Parathyroid adenoma (tissue), 2 donors: ENCODE results near the gene CTSD.

Source experiments
- H2AFZ ChIP-seq: fragments of 300-600 bp; sonication (generic); one replicate; pipeline ENCODE4 v1.7.0; 2017; ENCODE audit warnings: antibody characterized with exemption, mild to moderate bottlenecking
- H3K27ac ChIP-seq: fragments of 300-600 bp; sonication (generic); one replicate; pipeline ENCODE4 v1.7.0; 2017
- H3K27me3 ChIP-seq: fragments of 300-600 bp; sonication (generic); one replicate; pipeline ENCODE4 v1.7.0; 2017; ENCODE audit warnings: low read length; ENCODE audit not compliant: control insufficient read depth, insufficient read depth
- H3K36me3 ChIP-seq: fragments of 300-600 bp; sonication (generic); one replicate; pipeline ENCODE4 v1.7.0; 2017; ENCODE audit warnings: low read length; ENCODE audit not compliant: control insufficient read depth, insufficient read depth
- H3K4me1 ChIP-seq: fragments of 300-600 bp; sonication (generic); one replicate; pipeline ENCODE4 v1.7.0; 2017; ENCODE audit warnings: control low read depth
- H3K4me2 ChIP-seq: fragments of 300-600 bp; sonication (generic); one replicate; pipeline ENCODE4 v1.7.0; 2017; ENCODE audit warnings: low read length
- H3K4me3 ChIP-seq: fragments of 300-600 bp; sonication (generic); one replicate; pipeline ENCODE4 v1.7.0; 2017; ENCODE audit warnings: low read depth, low read length
- H3K79me2 ChIP-seq: fragments of 300-600 bp; sonication (generic); one replicate; pipeline ENCODE4 v1.7.0; 2017; ENCODE audit warnings: control low read depth
- H3K9ac ChIP-seq: fragments of 300-600 bp; sonication (generic); one replicate; pipeline ENCODE4 v1.7.0; 2017; ENCODE audit warnings: mild to moderate bottlenecking
- H3K9me3 ChIP-seq: fragments of 300-600 bp; sonication (generic); one replicate; pipeline ENCODE4 v1.7.0; 2017; ENCODE audit warnings: low read length; ENCODE audit not compliant: control insufficient read depth
- CTCF ChIP-seq: fragments of 300-600 bp; sonication (generic); IDR thresholded peaks from one replicate; pipeline ENCODE4 v1.7.0; 2017; ENCODE audit warnings: antibody characterized with exemption, mild to moderate bottlenecking
- donor health status: primary hyperparathyroidism.

CTSD gene

GRCh38 chr11:1768141-1768469 is 4.4 kb upstream of the CTSD start:
- TF ChIP-seq CTCF = no peak
- Histone ChIP-seq H3K9ac (no peak overlapping the region), H3K9me3 (no peaks in the 10 kb centered on the region), H2AFZ (no peak overlapping the region), H3K4me3 (no peak overlapping the region), H3K27ac (no peak overlapping the region), H3K79me2 (no peaks in the 10 kb centered on the region), H3K36me3 (no peaks in the 10 kb centered on the region), H3K4me2 (no peak overlapping the region), H3K27me3 (no peaks in the 10 kb centered on the region), H3K4me1 (no peaks in the 10 kb centered on the region)

- Histone ChIP-seq H3K79me2 (no peaks in the 10 kb centered on the region), H3K4me1 (no peaks in the 10 kb centered on the region), H3K9me3 (no peaks in the 10 kb centered on the region), H3K36me3 (no peaks in the 10 kb centered on the region), H3K27ac (no peak overlapping the region), H3K4me3 (no peak overlapping the region), H2AFZ (no peak overlapping the region), H3K27me3 (no peaks in the 10 kb centered on the region), H3K4me2 (no peak overlapping the region), H3K9ac (no peak overlapping the region)
- no peak for TF ChIP-seq CTCF
These were observed 3.8 kb upstream of the CTSD start for GRCh38 chr11:1767399-1768140.

- no peak for TF ChIP-seq CTCF
- Histone ChIP-seq H3K9ac (no peak overlapping the region), H3K36me3 (no peaks in the 10 kb centered on the region), H3K27me3 (no peaks in the 10 kb centered on the region), H3K4me2 (no peak overlapping the region), H3K4me1 (no peaks in the 10 kb centered on the region), H3K27ac (no peak overlapping the region), H3K79me2 (no peaks in the 10 kb centered on the region), H2AFZ (no peak overlapping the region), H3K4me3 (no peak overlapping the region), H3K9me3 (no peaks in the 10 kb centered on the region)
These were observed 3.1 kb upstream of the CTSD start for GRCh38 chr11:1766719-1767398.

GRCh38 chr11:1765871-1766718 is 2.4 kb upstream of the CTSD start:
- no peak overlapping the region for H2AFZ ChIP-seq
- no peaks in the 10 kb centered on the region for H3K4me1 ChIP-seq
- no peaks in the 10 kb centered on the region for H3K36me3 ChIP-seq
- H3K9me3 ChIP-seq = no peaks in the 10 kb centered on the region
- H3K79me2 ChIP-seq = no peaks in the 10 kb centered on the region
- no peak overlapping the region for H3K4me2 ChIP-seq
- H3K27ac ChIP-seq = no peak overlapping the region
- no peaks in the 10 kb centered on the region for H3K27me3 ChIP-seq
- no peak overlapping the region for H3K4me3 ChIP-seq
- TF ChIP-seq CTCF = no peak
- H3K9ac ChIP-seq = no peak overlapping the region
